HUES6 (cell line): Measurements from ENCODE around the gene SLC13A3.

ENCODE experiments used
- H3K27ac ChIP-seq: 2 replicates; pipeline ENCODE4 v1.7.0; 2013; ENCODE audit warnings: low read depth, mild to moderate bottlenecking, low read length, inconsistent platforms
- H3K27me3 ChIP-seq: 2 replicates; pipeline ENCODE4 v1.6.1; 2013; ENCODE audit warnings: low read length; ENCODE audit not compliant: control insufficient read depth, insufficient read depth
- H3K36me3 ChIP-seq: 2 replicates; pipeline ENCODE4 v1.6.1; 2013; ENCODE audit warnings: low read length; ENCODE audit not compliant: control insufficient read depth, insufficient read depth
- H3K4me1 ChIP-seq: 2 replicates; pipeline ENCODE4 v1.6.1; 2013; ENCODE audit warnings: low read length; ENCODE audit not compliant: control insufficient read depth, insufficient read depth
- H3K4me3 ChIP-seq: 2 replicates; pipeline ENCODE4 v1.5.1; 2013; ENCODE audit warnings: low read depth, low read length
- H3K9ac ChIP-seq: one replicate; pipeline ENCODE4 v1.6.1; 2013; ENCODE audit warnings: mild to moderate bottlenecking, low read length
- H3K9me3 ChIP-seq: 2 replicates; pipeline ENCODE4 v1.6.1; 2013; ENCODE audit warnings: low read depth, low read length; ENCODE audit not compliant: control insufficient read depth, insufficient read depth

SLC13A3 gene

GRCh38 chr20:46670228-46670584 lies 18.9 kb upstream of the SLC13A3 start:
- Histone ChIP-seq H3K4me3 (no peak overlapping the region), H3K36me3 (peaks cover 11% of the 10 kb centered on the region), H3K27ac (no peak overlapping the region), H3K27me3 (no peaks in the 10 kb centered on the region), H3K9me3 (peaks cover 33% of the 10 kb centered on the region), H3K4me1 (peaks cover 8% of the 10 kb centered on the region), H3K9ac (no peak overlapping the region)

DNA sequence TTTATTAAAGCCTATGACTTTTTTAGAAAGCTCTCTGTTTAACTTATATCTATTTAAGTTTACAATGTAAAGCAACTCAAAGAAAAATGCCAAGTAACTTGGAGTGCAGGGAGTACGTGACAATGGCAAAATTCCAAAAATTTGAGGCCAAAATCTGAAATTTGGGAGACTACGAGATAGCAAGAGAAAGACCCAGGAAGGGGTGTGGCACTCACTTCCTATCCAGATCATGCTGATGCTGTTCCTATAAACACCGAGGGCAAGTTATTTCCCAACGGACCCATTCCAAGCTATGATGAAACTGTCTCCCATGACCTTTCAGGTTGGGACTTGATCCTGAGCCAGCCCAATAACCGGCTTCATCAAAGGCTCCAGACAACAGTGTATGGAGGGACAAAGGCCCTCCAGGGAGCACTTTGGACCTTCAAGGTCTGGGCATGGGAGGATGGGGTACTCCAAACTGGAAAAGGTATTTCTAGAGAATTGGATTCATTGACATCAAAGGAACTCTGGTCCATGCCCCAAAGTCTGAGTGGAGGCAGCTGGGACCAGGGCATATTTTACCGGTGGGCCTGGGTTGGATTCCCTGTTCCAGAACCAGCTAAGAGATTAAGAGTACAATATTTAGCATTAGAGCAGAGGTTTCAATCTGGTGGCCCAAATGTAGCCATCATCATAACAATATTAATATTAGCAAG lies 15.7 kb upstream of the SLC13A3 start:
- no peaks in the 10 kb centered on the region for H3K4me1 ChIP-seq
- H3K27me3 ChIP-seq = no peaks in the 10 kb centered on the region
- peaks cover 22% of the 10 kb centered on the region for H3K9me3 ChIP-seq
- no peak overlapping the region for H3K4me3 ChIP-seq
- H3K27ac ChIP-seq = no peak overlapping the region
- no peak overlapping the region for H3K9ac ChIP-seq
- H3K36me3 ChIP-seq = peaks cover 13% of the 10 kb centered on the region

DNA sequence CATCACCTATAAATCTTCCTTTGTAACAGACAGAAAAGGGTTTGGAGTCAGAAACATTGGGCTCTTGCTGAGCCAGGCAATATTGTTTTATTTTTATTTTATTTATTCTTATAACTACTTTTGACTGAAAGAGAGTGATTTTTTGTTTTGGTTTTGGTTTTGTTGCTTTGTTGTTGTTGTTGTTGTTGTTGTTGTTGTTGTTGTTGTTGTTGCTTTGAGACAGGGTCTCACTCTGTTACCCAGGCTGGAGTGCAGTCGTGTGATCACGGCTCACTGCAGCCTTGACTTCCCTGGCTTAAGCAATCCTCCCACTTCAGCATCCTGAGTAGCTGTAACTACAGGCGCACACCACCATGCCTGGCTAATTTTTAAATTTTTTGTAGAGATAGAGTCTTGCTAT lies 15.0 kb upstream of the SLC13A3 start:
- H3K36me3 ChIP-seq = peaks cover 13% of the 10 kb centered on the region
- H3K27me3 ChIP-seq = no peaks in the 10 kb centered on the region
- H3K27ac ChIP-seq = no peak overlapping the region
- no peaks in the 10 kb centered on the region for H3K4me1 ChIP-seq
- H3K9me3 ChIP-seq = peaks cover 17% of the 10 kb centered on the region
- no peak overlapping the region for H3K9ac ChIP-seq
- H3K4me3 ChIP-seq = no peak overlapping the region

DNA sequence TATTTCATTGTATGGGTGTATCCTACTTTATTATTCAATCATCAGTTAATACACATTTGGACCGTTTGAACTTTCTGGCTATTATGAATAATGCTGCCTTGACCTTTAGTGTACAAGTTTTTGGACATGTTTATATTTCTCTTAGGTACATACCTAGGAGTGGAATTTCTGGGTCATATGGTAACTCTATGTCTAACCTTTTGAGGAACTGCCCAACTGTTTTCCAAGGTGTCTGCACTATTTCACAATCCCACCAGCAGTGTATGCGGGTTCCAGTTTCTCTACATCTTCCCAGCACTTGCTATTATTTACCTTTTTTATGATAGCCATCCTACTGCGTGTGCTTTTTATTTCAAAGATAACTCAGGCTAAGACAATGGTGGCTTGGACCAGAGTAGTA lies 14.3 kb upstream of the SLC13A3 start:
- Histone ChIP-seq H3K27ac (no peak overlapping the region), H3K9ac (no peak overlapping the region), H3K9me3 (peaks cover 15% of the 10 kb centered on the region), H3K4me3 (no peak overlapping the region), H3K27me3 (no peaks in the 10 kb centered on the region), H3K36me3 (peaks cover 9% of the 10 kb centered on the region), H3K4me1 (no peaks in the 10 kb centered on the region)

GRCh38 chr20:46663531-46663930 lies 12.3 kb upstream of the SLC13A3 start:
- Histone ChIP-seq H3K4me1 (no peaks in the 10 kb centered on the region), H3K27ac (no peak overlapping the region), H3K36me3 (0 out of 2 replicates have a peak, but pooled peaks cover 2% of the 10 kb centered on the region), H3K9me3 (peaks cover 9% of the 10 kb centered on the region; the same call in 1 of the 2 replicates), H3K9ac (no peak overlapping the region), H3K4me3 (no peak overlapping the region), H3K27me3 (no peaks in the 10 kb centered on the region)

- Histone ChIP-seq H3K36me3 (0 out of 2 replicates have a peak, but pooled peaks cover 2% of the 10 kb centered on the region), H3K9ac (no peak overlapping the region), H3K9me3 (peaks cover 9% of the 10 kb centered on the region; the same call in 1 of the 2 replicates), H3K4me1 (no peaks in the 10 kb centered on the region; the same call in 1 of the 2 replicates), H3K27me3 (no peaks in the 10 kb centered on the region), H3K4me3 (no peak overlapping the region), H3K27ac (no peak overlapping the region)
These were observed 10.4 kb upstream of the SLC13A3 start for GRCh38 chr20:46661659-46662058.

- H3K27ac ChIP-seq = no peak overlapping the region
- H3K36me3 ChIP-seq = 0 out of 2 replicates have a peak, but pooled peaks cover 2% of the 10 kb centered on the region
- no peaks in the 10 kb centered on the region; the same call in 1 of the 2 replicates for H3K4me1 ChIP-seq
- H3K9ac ChIP-seq = no peak overlapping the region
- peaks cover 9% of the 10 kb centered on the region; the same call in 1 of the 2 replicates for H3K9me3 ChIP-seq
- H3K27me3 ChIP-seq = no peaks in the 10 kb centered on the region
- H3K4me3 ChIP-seq = no peak overlapping the region
These were observed 9.2 kb upstream of the SLC13A3 start for GRCh38 chr20:46660487-46660886.

- Histone ChIP-seq H3K9me3 (peaks cover 9% of the 10 kb centered on the region; the same call in 1 of the 2 replicates), H3K36me3 (0 out of 2 replicates have a peak, but pooled peaks cover 2% of the 10 kb centered on the region), H3K4me1 (no peaks in the 10 kb centered on the region; the same call in 1 of the 2 replicates), H3K27me3 (peaks cover 2% of the 10 kb centered on the region; the same call in 1 of the 2 replicates), H3K9ac (no peak overlapping the region), H3K27ac (no peak overlapping the region), H3K4me3 (no peak overlapping the region)
These were observed 6.4 kb upstream of the SLC13A3 start for GRCh38 chr20:46657618-46658017.

DNA sequence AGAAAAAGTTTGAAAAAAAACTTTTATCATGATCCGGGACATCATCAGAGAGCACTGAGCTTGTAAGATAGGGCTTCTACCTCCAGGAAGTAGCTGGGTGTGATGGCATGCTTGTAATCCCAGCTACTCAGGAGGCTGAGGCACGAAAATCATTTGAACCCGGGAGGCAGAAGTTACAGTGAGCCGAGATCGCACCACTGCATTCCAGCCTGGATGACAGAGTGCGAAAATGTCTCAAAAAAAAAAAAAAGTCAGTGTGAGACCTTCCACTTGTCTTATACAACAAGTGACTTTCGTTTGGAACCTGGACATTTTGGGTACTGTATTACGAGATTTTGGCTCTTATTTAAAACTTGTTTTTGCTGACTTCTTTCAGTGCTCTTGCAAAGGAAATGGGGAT lies 5.9 kb upstream of the SLC13A3 start:
- Histone ChIP-seq H3K4me1 (no peaks in the 10 kb centered on the region; the same call in 1 of the 2 replicates), H3K9me3 (peaks cover 9% of the 10 kb centered on the region; the same call in 1 of the 2 replicates), H3K9ac (no peak overlapping the region), H3K27ac (no peak overlapping the region), H3K27me3 (peaks cover 4% of the 10 kb centered on the region), H3K4me3 (no peak overlapping the region), H3K36me3 (no peaks in the 10 kb centered on the region)

DNA sequence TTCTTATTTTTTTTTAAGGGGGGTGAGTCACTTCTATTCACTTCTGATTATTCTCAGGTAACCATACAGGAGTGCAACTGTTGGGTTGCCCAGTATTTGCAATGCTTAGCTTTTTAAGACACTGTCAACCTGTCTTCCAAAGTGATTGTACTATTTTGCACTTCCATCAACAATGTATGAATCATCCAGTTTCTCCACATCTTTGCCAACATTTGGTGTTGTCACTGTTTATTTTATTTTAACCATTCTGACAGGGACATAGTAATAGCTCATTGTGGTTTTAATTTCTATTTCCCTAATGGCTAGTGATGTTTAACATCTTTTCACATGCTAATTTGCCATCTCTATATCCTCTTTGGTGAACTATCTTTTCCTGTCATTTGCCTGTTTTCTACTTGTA lies 1.4 kb upstream of the SLC13A3 start:
- Histone ChIP-seq H3K36me3 (no peaks in the 10 kb centered on the region), H3K27me3 (peaks cover 47% of the 10 kb centered on the region), H3K4me1 (peaks cover 3% of the 10 kb centered on the region; the same call in 1 of the 2 replicates), H3K4me3 (no peak overlapping the region), H3K27ac (no peak overlapping the region), H3K9me3 (no peaks in the 10 kb centered on the region), H3K9ac (no peak overlapping the region)

GRCh38 chr20:46650575-46651090 lies 626 bp downstream of the SLC13A3 start:
- H3K27ac ChIP-seq = no peak overlapping the region
- no peak overlapping the region for H3K9ac ChIP-seq
- H3K27me3 ChIP-seq = peaks cover 56% of the 10 kb centered on the region
- H3K4me3 ChIP-seq = peak overlapping the region; percentile 54
- no peaks in the 10 kb centered on the region for H3K9me3 ChIP-seq
- no peaks in the 10 kb centered on the region for H3K36me3 ChIP-seq
- peaks cover 3% of the 10 kb centered on the region; the same call in 1 of the 2 replicates for H3K4me1 ChIP-seq
